GM19467 (cell line): ENCODE data around the gene CHRNB4.
"Not testable (repeated sequence)": the region's sequence is repeated elsewhere in the genome, so short reads cannot be mapped to it uniquely, and the experiment has no call there.

Experiments
- ATAC-seq: cut with Tn5 transposase; IDR thresholded peaks from one replicate; pipeline ENCODE4 v1.9.1; 2021; ENCODE audit warnings: mild to moderate bottlenecking, moderate library complexity; ENCODE audit not compliant: unreplicated experiment

Gene CHRNB4, protein sequence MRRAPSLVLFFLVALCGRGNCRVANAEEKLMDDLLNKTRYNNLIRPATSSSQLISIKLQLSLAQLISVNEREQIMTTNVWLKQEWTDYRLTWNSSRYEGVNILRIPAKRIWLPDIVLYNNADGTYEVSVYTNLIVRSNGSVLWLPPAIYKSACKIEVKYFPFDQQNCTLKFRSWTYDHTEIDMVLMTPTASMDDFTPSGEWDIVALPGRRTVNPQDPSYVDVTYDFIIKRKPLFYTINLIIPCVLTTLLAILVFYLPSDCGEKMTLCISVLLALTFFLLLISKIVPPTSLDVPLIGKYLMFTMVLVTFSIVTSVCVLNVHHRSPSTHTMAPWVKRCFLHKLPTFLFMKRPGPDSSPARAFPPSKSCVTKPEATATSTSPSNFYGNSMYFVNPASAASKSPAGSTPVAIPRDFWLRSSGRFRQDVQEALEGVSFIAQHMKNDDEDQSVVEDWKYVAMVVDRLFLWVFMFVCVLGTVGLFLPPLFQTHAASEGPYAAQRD

DNA sequence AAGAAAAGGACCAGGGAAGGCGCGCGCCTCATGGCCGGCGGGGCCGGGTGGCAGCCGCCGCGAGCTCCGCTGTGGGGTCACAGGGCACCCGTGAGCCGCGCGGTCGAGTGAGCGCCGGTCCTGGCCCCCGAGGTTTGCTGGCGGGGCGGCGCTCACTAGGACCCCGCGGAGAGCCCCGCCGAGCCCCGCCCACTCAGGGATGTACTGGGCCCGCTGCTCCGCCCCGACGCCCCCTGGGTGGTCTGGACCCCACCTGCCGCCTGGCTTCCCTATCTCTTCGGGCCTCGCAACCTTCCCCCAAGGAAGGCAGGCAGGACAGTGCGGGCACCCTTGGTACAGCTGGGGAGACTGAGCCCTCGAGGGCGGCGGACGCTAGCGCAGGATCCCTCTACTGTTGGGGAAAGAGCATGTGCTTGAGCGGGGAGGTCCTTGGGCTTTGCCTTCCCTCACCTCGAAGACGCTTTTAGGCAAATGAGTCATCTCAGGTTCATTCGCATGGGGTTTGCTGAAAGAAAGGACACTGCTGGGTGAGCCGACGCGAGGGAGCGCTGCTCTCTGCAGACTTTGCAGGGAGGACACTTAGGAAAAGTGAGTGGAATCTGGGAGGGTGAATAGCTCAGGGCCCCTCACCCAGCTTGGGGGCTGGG lies at the start of gene CHRNB4:
Gene CHRNB4, minus strand, starts transcription at position 109 of the 647 bp plus-strand sequence. Its CDS starts 77 bp downstream, at position 32.
- no peak for ATAC-seq

DNA sequence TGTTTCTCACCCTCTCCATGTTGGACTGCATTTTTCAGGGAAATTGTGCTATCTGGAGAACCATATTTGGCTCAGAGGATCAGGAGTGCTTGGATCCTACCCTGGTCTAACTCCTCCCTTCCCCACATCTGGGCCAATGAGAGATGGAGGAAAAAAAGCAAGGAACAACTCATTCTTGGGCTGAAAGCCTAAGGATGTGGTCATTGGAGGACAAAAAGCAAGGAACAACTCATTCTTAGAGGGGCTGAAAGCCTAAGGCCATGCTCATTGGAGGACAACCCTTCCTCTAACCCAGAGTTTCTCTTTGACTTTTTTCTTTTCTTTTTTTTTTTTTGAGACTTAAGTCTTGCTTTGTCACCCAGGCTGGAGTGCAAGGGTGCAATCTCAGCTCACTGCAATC lies 48.6 kb upstream of the CHRNB4 start:
- ATAC-seq: no peak

DNA sequence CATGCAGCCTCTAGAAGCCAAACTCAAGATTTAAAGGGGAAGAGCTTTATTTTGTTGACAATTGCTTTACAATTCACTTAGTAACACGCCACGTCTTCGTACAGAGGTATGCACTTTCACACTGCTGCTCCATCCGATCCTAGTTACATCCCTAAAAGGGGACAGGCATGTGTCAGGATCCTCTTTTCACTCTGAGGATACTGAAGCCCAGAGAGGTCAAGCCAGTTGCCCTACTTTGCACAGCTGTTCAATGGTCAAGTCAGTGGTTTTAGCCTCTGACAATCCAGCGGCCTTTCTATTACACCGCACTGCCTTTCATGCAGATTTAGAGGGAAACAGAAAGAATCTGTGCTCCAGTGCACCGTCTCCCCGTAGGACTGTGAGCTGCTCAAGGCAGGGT lies 44.9 kb upstream of the CHRNB4 start:
- ATAC-seq: no peak

DNA sequence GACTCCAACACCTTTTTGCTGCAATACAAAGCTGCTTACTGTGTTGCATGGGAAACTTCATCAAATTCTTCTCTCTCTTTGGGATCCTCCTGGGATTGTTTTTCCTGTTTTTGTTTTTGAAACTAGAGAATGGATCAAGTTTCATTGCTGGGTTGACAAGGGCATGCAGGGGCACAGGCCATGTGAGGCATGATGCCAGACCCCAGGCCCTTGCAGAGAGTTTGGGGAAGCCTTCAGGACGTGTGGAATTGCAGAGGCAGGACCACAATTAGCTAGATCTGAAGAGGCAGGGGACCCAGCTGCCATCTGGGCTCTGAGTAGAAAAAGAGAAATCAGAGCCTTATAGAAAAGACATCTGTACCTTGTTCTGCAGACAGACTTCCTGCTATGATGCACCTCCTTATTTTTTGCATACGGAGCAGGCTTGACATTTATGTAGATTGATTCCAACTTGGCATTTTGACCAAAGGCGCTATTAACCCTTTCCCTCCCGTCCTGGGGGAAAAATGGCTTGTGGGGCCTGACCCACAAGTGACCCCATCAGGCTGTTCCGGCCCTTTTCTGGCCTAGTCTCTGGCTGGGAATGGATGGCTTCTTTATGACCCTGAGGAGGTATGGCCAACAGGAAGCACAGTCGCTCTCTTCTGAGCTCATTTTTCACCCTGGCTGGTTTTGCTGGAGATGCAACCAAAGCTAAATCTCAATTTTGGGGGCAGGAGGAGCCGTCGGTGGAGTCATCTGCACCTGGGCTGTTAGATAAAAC lies 44.3 kb upstream of the CHRNB4 start:
- no peak for ATAC-seq

DNA sequence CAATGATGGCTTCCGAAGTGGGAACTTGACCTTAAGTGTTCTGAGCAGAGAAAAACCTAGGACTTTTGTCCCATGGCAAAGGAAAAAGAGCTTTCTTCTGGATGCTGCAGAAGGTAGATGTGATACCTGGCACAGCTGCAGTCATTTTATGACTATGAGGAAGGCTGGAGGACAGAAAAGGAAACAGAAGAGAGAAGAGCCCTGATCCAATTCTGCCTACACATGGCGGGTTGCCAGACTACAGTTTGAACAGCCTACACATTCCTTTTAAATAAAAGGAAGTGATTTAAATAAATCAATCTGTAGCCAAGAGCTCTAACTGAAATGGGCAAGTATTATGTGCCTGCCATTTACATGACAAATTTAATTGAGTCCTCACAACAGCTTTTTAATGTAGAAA lies 43.6 kb upstream of the CHRNB4 start:
- no peak for ATAC-seq

DNA sequence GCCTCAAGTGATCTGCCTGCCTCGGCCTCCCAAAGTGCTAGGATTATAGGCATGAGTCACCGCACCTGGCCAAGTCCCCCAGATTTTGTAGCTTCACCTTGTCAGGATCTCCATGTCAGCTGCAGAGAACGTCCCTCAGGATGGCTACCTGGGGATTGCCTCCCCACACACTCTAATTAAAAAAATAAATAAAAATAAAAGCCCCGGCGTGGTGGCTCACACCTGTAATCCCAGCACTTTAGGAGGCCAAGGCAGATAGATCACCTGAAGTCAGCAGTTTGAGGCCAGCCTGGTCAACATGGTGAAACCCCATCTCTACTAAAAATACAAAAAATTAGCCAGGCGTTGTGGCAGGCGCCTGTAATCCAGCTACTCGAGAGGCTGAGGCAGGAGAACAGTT lies 42.6 kb upstream of the CHRNB4 start:
- ATAC-seq: not testable (repeated sequence)

DNA sequence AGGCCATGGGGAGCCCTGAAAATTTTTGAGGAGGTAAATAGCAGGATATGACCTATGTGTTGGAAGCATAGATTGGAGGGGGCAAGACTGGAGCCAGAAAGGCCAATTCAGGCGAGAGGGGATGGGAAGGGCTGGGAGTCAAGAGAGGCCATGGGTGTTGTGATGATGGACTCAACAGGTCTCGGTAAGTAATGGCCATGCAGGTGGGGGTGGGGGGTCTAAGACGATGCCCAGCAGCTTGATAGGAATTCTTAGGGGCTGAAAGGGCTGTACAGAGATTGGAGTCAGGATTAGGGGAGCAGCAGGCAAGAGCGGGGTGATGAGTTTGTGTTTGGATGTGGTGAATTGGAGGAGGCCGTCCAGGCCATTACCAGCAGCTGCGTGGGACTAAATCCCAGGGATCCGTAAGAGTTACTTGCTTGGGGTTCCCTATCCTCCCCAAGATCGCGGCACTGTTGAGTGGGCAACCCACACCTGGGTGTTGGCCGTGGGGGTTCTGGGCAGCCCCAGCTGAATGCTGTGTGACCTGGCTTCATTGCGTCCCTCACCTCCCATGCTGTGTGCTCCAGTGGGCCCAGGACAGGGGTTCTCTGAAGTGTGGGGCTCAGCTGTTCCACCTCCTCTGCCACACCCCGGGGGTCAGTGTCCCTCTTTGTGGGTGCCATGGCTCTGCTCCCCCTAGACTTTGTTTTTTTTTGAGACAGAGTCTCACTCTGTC lies 41.8 kb upstream of the CHRNB4 start:
- no peak for ATAC-seq

DNA sequence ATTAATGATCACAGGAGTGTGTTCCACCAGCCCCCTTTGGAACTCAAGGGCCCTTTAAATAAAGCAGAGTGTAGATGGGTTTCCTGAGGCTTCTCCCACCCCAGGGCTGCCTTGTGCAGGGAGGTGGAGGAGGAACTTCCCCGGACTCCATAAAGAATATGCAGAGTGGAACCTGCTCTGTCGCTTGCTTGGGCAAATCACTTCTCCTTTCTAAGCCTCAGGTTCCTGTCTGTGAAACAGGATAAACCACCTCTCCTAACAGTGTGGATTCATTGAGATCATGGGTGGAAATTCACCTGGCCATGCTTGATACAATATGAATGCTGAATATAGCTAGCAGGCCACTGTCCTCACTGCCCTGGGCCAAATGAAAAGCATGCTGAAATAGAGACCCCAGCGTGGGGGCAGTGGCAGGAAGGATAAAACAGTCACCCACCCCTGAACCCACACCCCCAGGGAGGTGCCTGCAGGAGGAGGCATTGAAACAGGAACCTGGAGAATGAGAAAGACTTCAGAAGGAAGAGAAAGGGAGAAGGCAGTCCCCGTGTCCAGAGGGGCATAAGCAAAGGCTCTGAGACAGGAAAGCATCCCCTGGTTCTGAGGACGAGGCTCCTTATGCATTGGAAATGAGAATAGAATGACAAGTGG lies 41.1 kb upstream of the CHRNB4 start:
- ATAC-seq: no peak

DNA sequence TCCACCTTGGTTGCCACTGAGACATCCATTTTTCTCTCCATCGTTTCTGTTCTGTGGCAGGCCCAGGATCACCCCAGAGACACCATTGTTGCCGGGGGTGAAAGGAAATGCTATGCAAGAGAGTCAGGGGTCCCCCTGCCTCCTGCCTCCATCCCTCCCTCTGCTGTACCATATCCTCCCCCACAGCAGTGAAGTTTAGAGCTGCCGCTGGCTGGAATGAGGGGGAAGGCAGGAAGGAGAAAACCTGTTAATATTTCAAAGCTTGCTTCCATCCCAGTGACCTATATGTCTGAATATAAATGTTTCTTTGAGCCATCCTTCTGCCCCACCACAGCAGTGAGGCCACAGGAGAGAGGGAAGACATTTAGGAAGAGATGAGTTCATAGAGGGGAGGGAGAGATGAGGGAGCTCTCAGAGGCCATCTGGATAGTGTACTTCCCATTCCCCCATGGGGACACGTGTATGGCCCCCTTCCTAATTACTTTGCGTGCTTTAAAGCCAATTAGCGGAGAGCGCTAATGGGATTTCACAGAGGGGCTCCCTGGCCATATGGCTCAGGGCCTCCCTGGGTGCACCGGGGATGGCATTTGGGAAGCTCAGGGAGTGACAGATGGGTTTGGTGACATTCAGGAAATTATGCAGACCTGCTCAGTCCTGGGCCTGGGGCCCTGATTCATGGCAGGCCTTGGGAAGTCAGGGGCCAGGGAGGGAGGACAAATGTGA lies 40.4 kb upstream of the CHRNB4 start:
- ATAC-seq: no peak

DNA sequence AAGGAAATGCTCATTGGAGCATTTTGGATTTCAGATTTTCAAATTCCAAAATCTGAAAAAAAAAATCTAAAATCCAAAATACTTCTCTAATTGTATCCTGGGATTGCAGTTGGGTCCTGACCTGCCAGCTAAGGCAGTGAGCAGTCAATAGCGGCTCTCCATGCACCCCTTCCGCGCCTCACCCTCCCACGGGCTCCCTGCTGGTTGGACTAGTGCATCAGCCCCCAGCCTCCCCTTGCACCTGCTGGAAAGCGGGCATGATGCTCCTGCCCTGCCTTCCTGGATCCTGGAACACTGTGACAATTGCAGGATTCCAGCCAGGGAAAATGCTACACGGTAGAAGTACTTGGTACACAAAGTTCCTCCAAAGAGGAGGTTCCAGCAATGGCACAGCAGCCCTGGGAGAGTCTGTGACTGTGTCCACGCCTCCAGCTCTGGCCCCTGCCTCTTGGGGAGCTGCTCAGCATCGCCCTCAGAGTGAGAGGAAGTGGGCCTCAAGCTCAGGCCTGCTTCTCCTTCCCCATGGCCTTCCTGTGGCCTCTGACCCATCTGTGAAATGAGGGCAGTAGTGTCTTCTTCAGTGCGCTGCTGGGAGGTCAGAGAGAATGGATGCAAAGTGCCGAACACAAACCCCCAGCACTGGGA lies 39.5 kb upstream of the CHRNB4 start:
- ATAC-seq: no peak

DNA sequence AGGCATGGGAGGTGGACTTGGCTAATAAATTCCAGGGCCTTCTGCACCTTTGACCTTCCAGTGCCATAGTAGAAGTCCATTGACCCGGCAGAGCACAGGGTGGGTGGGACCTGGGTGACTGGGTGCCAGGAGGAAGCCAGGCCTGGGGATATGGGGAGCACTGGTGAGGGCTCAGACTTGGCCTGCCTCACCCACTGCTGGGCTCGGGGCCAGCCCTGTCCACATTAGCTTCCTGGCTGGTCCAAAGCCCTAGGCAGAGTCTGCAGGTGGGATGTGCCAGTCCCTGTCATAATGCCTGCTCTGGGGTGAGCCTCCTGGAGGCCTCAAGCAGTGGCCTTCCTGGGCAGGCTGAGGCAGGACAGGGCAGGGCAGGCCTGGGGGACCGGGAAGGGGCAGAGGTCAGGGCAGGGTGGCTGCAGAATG lies 38.1 kb upstream of the CHRNB4 start:
- ATAC-seq: no peak

DNA sequence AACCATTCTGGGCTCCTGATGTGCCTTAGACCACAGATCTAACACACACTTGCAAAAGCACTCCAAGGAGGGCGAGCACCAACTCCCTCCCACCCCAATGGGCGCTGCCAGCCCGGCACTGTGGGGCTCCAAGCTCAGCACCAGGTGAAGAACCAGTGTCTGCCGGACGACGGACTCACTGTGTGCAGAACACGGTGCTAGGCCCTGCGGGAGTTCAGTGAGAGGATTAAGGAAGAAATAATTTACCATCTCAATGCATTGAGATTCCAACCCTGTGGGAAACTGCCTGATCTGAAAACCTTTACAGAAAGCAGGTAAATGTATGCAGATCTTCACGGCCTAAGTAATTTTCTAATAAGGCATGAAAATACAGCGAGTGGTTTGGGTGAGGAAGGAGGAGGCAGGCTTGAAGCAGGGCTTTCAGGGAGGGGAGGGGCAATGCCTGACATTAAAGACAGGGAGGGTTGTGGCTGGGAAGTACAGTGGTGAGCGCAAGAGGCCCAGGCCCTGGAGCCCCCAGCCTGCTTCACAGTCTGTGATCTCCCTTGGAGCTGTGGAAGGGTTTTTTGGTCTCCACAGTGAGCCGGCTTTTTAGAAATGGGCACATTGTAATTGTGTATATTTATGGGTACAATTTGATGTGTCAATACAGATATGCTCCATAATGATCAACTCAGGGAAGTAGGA lies 35.6 kb upstream of the CHRNB4 start:
- ATAC-seq: no peak

DNA sequence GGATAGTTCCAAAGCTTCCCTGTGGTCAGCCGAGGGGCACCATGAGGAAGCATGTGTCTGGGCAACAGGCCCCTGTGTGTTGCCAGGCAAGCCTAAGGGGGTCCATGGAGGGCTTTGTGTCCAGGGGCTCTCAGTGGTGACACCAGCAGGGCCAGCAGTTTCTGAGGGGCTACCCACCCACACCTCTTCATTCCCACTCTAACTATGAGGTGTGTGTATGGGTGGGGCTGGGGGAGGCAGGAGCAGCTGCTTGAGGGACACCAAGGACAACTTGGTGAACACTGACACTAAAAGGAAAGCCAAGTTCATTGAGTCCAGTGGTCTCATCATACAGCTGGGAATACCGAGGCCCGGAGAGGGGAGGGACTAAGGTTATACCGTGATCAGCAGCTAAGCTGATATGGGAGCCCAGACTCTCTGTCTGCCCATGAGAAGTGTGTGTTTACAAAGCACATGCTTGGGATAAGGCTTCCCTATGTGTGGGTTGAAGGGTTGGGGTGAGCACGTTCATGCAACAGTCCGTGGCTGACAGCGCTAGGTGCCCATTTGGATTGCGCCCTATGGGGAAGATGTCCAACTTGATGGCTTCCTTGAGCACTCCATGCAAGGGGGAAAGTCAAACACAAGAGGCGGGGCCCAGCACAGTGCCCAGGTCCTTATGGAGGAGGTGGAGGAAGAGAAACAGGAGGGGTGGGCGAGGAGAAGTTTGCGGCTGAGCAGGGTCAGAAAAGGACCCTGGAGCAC lies 34.8 kb upstream of the CHRNB4 start:
- ATAC-seq: no peak

DNA sequence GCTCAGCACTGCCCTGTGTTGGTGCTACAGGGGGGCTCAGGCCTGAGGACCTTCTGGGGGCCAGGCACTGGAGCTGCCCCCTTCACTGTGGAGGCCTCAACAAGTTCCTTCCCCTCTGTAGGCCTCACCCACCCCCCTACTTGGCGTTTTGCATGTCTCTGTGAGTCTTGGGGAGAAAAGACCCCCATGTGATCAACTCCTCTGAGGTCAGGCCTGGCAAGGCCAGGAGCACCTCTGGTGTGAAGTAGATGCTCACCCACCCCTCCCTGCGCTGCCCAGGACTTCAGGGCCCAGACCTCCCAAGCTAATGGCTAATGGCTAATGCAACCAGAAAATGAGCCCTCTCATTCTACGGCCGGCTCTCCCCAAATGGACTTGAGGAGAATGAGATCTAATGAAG lies 34.2 kb upstream of the CHRNB4 start:
- ATAC-seq: no peak

DNA sequence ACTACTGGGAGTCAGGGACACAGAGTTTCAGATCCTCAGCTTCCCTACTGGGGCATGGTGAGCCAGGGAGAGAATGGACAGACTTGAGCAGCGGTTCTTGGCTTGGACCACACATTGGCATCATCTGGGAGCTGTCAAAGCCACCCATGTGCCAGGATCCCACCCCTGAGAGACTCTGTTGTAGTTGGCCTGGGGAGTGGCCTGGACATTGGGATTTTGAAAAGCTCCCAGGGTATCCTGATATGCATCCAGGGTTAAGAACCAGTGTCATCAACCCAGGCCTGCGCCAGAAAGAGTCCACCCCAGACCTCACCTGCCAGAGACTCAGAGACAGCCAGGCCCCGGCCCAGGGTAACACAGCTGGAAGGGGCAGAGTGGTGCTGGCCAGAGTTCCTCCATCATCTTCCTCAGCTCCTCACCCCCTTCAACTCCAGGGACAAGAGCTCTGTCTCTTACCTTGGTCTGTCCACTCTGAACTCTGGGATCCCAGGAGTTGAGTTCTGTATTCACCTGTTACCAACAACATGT lies 33.0 kb upstream of the CHRNB4 start:
- ATAC-seq: no peak

DNA sequence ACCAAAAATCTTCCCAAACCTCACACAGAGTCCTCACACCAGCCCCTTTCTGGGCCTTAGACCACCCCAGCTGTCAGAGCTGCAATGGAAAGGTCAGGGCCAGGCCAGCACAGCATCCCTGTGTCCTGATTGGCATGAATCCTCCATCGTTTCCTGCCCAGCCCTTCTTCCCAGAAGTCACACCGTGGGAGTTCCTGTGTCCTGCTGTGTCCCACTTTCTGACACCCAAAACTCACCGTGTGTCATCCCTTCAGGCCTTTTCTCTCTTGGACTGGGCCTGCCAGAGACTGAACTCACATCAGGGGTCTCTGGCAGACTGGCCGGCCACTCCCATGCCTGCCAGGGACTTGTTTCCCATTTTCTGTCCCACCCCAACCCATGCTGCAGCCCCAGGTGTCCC lies 32.5 kb upstream of the CHRNB4 start:
- ATAC-seq: no peak

DNA sequence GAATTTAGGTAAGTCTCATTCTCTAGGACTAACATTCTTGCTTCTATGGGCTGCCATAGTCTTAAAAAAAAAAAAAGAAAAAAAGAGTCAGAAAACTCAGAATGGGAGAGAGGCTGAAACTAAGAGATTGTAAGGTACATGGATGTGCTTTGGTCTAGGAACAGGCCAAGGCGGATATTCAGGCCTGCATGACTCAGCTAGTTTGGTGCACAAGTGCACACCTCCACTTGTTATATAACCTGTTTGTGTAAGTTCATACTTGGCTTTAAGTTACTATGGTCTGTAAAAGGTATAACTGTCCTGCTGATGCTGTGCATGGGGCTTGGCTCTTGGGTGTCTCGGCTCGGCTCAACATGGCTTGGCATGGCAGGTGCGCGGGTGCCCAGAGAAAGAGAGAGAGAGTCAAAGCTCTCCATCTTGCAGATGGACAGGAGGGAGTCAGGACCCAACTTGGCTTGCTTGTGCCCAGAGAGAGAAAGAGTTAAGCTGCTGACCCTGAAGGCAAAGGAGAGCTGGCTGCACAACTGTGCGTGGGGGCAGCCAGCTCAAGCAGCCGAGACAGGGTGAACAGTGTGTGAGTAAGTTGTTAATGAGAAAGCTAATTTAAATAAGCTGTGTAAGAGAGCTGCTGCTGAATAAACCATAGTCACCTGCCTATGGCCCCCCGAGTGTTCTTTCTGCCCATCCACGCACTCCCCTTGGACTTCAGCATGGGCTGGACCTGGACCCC lies 31.4 kb upstream of the CHRNB4 start:
- no peak for ATAC-seq
